SK-N-SH treated with all-trans-retinoic acid at 6 μM for 48 hours (cell line): ENCODE results near the gene THOC7.

Source experiments
- ATAC-seq: fragments of 200-7000 bp; cut with Tn5 transposase; 3 replicates; pipeline ENCODE4 v1.9.1; 2020; ENCODE audit warnings: mild to moderate bottlenecking, moderate library complexity
- BACH2 ChIP-seq: fragments of 250-450 bp; sonication (Bioruptor Pico); IDR thresholded peaks from 2 replicates; pipeline ENCODE4 v1.9.0; 2021; ENCODE audit warnings: mild to moderate bottlenecking, borderline replicate concordance
- CREB5 ChIP-seq: fragments of 250-450 bp; sonication (Bioruptor Pico); IDR thresholded peaks from 2 replicates; pipeline ENCODE4 v1.5.1; 2020; ENCODE audit warnings: low read depth, mild to moderate bottlenecking, moderate library complexity
- CSDC2 ChIP-seq: fragments of 250-450 bp; sonication (Bioruptor Pico); IDR thresholded peaks from 2 replicates; pipeline ENCODE4 v1.5.0; 2020; ENCODE audit warnings: mild to moderate bottlenecking, moderate library complexity
- CSRNP3 ChIP-seq: fragments of 250-450 bp; sonication (Bioruptor Pico); IDR thresholded peaks from 2 replicates; pipeline ENCODE4 v1.5.1; 2021; ENCODE audit warnings: mild to moderate bottlenecking, moderate library complexity
- ESRRG ChIP-seq: fragments of 250-450 bp; sonication (Bioruptor Pico); IDR thresholded peaks from 2 replicates; pipeline ENCODE4 v1.6.1; 2021; ENCODE audit warnings: mild to moderate bottlenecking
- GLIS3 ChIP-seq: fragments of 250-450 bp; sonication (Bioruptor Pico); IDR thresholded peaks from 2 replicates; pipeline ENCODE4 v1.5.0; 2020; ENCODE audit warnings: mild to moderate bottlenecking, moderate library complexity
- ISL1 ChIP-seq: fragments of 250-450 bp; sonication (Bioruptor Pico); IDR thresholded peaks from 2 replicates; pipeline ENCODE4 v2.1.2; 2022; ENCODE audit warnings: mild to moderate bottlenecking, moderate library complexity
- OSR1 ChIP-seq: fragments of 250-450 bp; sonication (Bioruptor Pico); IDR thresholded peaks from 2 replicates; pipeline ENCODE4 v1.8.0; 2022; ENCODE audit warnings: moderate library complexity, mild to moderate bottlenecking, inconsistent platforms
- PPARA ChIP-seq: fragments of 250-450 bp; sonication (Bioruptor Pico); IDR thresholded peaks from 2 replicates; pipeline ENCODE4 v1.5.0; 2020; ENCODE audit warnings: mild to moderate bottlenecking, borderline replicate concordance
- RARB ChIP-seq: fragments of 250-450 bp; sonication (Bioruptor Pico); IDR thresholded peaks from 2 replicates; pipeline ENCODE4 v1.8.0; 2021; ENCODE audit warnings: mild to moderate bottlenecking, moderate library complexity
- SNAI2 ChIP-seq: fragments of 250-450 bp; sonication (Bioruptor Pico); IDR thresholded peaks from 2 replicates; pipeline ENCODE4 v1.5.0; 2020; ENCODE audit warnings: mild to moderate bottlenecking, moderate library complexity
- TCF4 ChIP-seq: fragments of 250-450 bp; sonication (Bioruptor Pico); IDR thresholded peaks from 2 replicates; pipeline ENCODE4 v1.8.0; 2021; ENCODE audit warnings: mild to moderate bottlenecking, moderate library complexity, borderline replicate concordance
- TOX ChIP-seq: fragments of 250-450 bp; sonication (Bioruptor Pico); IDR thresholded peaks from 2 replicates; pipeline ENCODE4 v1.8.0; 2021; ENCODE audit warnings: mild to moderate bottlenecking, moderate library complexity, borderline replicate concordance
- ZC3H10 ChIP-seq: fragments of 250-450 bp; sonication (Bioruptor Pico); IDR thresholded peaks from 2 replicates; pipeline ENCODE4 v1.5.1; 2021; ENCODE audit warnings: mild to moderate bottlenecking, moderate library complexity
- ZFP3 ChIP-seq: fragments of 250-450 bp; sonication (Bioruptor Pico); IDR thresholded peaks from 2 replicates; pipeline ENCODE4 v1.5.0; 2020; ENCODE audit warnings: mild to moderate bottlenecking, moderate library complexity
- ZFP30 ChIP-seq: fragments of 450-650 bp; formaldehyde crosslinking; IDR thresholded peaks from 2 replicates; pipeline ENCODE4 v1.5.0; 2022; ENCODE audit warnings: mild to moderate bottlenecking, moderate library complexity
- ZNF565 ChIP-seq: fragments of 450-650 bp; formaldehyde crosslinking; conservative IDR thresholded peaks from 2 replicates; pipeline ENCODE4 v1.5.0; 2020; ENCODE audit warnings: low read depth, mild to moderate bottlenecking, moderate library complexity
- ZNF8 ChIP-seq: fragments of 450-650 bp; formaldehyde crosslinking; IDR thresholded peaks from 2 replicates; pipeline ENCODE4 v1.5.0; 2020; ENCODE audit warnings: mild to moderate bottlenecking, moderate library complexity
- TF ChIP-seq, protein P1 (sequence below): fragments of 250-450 bp; sonication (Bioruptor Pico); IDR thresholded peaks from 2 replicates; pipeline ENCODE4 v1.5.0; 2020; ENCODE audit warnings: mild to moderate bottlenecking, moderate library complexity
- TF ChIP-seq, protein P2 (sequence below): fragments of 250-450 bp; sonication (Bioruptor Pico); IDR thresholded peaks from 2 replicates; pipeline ENCODE4 v1.8.0; 2021; ENCODE audit warnings: low read depth, mild to moderate bottlenecking, moderate library complexity, borderline replicate concordance

Gene THOC7

DNA sequence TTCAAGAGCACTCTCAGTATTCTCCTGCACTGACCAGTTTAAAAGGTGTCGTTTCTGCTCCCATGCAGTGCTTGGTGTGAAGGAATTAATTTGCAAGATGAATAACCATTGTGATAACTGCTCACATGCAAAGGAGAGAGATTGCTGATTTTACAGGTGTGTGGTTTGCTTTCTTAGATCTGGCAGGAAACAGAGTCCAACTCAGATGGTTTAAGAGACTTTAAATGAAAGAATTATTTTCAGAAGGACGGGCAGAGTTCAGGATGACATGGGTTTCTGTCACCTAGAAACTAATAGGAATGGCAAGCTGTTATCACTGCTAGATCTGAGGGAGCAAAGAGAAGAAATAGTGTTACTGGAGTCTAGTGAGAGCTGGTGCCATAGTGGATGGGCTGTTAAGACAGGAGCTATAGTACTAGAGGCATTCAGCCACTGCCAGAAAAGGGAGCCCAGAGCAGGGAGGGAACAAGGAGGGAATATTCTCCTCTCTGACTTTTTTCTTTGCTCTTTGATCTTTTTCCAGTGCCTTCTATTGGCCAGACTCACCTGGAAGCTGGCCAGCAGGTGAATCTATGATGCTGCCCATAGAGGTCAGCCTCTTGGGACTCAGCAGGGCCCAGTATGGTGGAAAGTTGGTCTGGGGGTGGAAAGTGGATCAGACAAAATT, 14.9 kb upstream of the THOC7 start:
- no peak for ATAC-seq
- TF ChIP-seq ZC3H10 (CRISPR knock-in tag) (no peak), SNAI2 (CRISPR knock-in tag) (no peak)

- peak; percentile 70 for ATAC-seq
- TF ChIP-seq ESRRG (no peak), ISL1 (CRISPR knock-in tag) (no peak), TOX (CRISPR knock-in tag) (no peak), OSR1 (CRISPR knock-in tag) (no peak), CSRNP3 (CRISPR knock-in tag) (no peak), CREB5 (CRISPR knock-in tag) (no peak), ZFP30 (CRISPR knock-in tag) (no peak), CSDC2 (CRISPR knock-in tag) (no peak), ZNF565 (no peak), TCF4 (CRISPR knock-in tag) (no peak), ZFP3 (no peak), ZC3H10 (CRISPR knock-in tag) (no peak), ZNF8 (no peak), PPARA (CRISPR knock-in tag) (no peak), BACH2 (CRISPR knock-in tag) (no peak), RARB (CRISPR knock-in tag) (no peak), GLIS3 (no peak)
- TF ChIP-seq, protein P1, sequence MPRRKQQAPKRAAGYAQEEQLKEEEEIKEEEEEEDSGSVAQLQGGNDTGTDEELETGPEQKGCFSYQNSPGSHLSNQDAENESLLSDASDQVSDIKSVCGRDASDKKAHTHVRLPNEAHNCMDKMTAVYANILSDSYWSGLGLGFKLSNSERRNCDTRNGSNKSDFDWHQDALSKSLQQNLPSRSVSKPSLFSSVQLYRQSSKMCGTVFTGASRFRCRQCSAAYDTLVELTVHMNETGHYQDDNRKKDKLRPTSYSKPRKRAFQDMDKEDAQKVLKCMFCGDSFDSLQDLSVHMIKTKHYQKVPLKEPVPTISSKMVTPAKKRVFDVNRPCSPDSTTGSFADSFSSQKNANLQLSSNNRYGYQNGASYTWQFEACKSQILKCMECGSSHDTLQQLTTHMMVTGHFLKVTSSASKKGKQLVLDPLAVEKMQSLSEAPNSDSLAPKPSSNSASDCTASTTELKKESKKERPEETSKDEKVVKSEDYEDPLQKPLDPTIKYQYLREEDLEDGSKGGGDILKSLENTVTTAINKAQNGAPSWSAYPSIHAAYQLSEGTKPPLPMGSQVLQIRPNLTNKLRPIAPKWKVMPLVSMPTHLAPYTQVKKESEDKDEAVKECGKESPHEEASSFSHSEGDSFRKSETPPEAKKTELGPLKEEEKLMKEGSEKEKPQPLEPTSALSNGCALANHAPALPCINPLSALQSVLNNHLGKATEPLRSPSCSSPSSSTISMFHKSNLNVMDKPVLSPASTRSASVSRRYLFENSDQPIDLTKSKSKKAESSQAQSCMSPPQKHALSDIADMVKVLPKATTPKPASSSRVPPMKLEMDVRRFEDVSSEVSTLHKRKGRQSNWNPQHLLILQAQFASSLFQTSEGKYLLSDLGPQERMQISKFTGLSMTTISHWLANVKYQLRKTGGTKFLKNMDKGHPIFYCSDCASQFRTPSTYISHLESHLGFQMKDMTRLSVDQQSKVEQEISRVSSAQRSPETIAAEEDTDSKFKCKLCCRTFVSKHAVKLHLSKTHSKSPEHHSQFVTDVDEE (CRISPR knock-in tag) = no peak
- TF ChIP-seq, protein P2, sequence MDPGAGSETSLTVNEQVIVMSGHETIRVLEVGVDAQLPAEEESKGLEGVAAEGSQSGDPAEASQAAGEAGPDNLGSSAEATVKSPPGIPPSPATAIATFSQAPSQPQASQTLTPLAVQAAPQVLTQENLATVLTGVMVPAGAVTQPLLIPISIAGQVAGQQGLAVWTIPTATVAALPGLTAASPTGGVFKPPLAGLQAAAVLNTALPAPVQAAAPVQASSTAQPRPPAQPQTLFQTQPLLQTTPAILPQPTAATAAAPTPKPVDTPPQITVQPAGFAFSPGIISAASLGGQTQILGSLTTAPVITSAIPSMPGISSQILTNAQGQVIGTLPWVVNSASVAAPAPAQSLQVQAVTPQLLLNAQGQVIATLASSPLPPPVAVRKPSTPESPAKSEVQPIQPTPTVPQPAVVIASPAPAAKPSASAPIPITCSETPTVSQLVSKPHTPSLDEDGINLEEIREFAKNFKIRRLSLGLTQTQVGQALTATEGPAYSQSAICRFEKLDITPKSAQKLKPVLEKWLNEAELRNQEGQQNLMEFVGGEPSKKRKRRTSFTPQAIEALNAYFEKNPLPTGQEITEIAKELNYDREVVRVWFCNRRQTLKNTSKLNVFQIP (CRISPR knock-in tag) = no peak
These were observed 14.3 kb upstream of the THOC7 start for GRCh38 chr3:63877737-63878393.

GRCh38 chr3:63876260-63876659, 12.7 kb upstream of the THOC7 start:
- ATAC-seq = no peak
- TF ChIP-seq TCF4 (CRISPR knock-in tag) (no peak), ZFP30 (CRISPR knock-in tag) (no peak), TOX (CRISPR knock-in tag) (no peak), ZFP3 (no peak), CREB5 (CRISPR knock-in tag) (no peak)
